Measurements from ENCODE around the gene PRPF6.

Gene PRPF6

DNA sequence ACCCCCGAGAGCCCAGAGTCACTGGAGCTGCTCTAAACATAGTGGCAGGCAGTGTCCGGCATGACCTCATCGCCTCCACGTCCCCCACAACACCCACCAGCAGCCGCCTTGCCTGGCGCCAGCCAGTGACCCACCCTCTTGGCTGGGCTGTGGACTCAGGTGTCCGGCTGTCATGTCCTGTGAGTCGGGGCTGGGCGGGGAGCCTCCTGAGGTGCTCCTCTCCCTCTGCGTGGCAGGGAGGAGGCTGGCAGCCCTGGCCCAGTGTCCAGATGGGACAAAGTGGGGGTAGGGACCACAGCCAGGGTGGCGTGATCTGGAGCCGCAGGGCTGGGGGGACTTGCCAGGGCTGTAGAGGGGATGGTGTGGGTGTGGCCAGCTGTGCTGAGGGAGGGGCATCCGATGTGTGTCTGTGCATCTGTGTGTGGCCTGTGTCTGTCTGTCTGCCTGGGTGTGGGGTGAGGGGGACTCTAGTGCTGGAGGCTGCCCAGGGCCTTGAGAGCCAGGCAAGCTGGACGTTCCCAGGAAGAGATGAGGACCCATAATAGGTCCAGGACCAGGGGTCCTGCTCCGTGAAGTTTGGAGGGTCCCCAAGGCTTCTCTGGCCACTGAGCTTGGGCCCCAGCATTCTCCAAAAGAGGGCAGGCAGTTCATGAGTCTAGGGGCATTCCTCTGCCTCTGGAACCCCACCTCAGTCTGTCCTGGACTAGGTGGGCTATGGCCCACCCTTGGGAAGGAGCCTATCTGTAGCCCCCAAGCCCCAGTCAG lies 70.8 kb downstream of the PRPF6 start:
- no peak for DNase-seq

DNA sequence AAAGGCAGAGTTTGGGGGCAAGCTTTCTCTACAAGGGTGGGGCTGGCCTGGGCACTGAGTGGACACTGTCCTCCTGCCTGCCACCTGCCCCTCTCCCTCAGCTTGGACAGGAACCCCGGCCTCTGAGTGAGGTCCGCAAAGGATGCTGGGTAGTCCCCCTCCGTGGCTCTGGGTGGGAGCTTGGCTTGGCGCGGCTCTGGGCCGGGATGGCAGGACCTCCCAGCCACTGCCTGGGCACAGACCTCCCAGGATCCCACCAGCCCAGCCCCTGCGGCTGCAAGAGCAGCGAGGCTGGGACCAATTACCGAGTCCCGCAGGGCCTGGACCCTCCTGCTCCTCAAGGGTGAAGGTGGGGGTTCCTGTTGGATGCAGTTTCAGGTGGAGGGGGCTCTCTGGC lies 71.4 kb downstream of the PRPF6 start:
- DNase-seq = no peak

DNA sequence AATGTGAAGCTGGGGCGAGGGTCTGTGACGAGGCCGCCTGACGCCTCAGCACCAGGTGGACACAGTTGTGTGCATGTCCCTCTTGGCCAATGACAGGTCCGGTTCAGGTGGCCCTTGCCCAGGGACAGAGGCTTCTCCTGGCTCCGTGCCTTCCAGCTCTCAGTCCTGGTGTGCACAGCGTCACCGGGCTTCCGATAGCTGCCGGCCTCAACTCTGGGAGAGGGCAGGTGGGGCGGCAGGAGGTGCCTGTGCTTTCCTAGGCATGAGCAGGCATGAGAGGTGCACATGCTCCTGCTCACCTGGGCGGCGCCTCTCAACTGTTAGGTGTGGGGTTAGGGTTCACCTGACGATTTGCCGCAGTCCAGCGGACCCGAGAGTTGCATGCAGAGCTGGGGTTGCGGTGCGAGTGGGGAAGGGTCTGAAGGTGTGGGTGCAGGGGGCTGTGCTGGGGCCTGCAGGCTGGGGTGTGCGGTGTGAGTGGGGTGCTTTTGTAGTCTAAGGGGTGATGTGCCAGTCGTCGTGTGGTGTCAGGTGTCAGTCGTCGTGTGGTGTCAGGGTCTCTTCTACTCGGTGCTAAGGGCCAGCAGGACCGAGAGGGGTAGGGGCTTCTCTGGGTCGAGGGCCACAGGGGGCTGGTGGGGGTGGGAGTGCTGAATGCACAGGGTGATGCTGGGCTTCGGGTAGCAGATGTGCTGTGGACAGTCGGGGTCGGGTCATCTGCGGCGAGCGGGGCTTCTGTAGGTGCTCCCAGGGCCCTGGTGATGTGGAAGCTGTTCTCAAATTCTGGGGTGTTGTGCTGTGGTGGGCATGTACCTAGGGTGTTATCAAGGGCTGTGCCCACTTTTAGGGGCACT lies 72.3 kb downstream of the PRPF6 start:
- no peak for DNase-seq

DNA sequence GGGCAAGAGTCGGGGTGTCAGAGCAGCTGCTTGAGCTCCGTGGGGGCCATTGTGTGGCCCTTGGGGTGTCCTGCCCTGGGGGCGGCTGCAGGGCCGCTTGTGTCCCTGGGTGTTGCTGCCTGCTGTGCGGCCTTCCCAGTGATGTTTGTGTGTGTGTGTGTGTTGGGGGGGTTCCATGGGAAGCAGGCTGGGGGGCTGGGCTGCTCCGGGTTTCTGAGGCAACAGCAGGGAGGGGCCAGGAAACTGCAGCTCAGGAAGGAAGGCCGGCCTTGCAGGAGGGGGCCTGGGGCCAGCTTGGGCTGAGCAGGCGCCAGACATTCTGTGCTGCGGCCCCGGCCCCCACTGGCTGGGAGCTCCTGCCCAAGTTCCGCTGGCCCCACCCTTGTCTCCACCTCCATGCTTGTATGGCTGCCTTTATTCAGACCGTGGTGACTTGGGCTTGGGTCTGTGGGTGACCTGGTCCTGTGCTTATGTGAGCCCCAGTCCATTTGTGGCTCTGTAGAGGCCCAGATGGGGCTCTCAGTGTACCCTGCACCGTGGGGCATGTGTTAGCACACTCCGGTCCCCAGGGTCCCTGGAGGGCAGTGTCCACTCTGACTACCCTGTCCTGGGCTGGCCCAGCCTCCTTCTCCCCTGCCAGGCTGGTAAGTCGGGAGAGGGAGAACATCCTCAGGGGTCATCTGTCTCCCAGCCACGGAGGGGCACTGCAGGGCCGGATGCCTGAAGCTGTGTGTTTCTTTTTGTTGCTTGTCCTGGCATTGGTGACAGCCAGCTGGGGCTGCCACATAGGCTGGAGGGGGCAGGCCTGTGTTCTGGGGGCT lies 73.1 kb downstream of the PRPF6 start:
- DNase-seq = peak; percentile 19

DNA sequence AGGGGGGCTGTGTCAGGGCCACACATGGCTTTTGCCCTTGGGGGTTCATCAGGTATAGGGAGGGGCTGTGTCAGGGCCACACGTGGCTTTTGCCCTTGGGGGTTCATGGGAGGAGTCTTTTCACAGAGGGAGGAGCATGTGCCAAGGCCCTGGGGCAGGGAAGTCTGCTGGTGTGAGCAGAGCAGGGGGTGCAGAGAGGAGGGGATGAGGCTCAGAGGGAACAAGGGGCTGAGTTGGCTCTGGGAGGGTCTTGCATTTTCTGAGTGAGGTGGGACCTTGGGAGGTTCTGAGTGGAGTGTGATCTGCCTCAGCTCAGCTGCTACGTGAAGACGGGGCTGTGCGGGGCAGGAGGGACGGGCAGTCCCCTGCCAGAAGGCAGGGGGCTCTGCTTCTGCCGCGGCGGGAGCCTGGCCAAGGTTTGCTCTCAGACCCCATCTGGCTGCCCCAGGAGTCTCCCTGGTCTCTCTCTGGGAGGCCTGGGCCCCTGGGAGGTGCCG lies 74.5 kb downstream of the PRPF6 start:
- no peak for DNase-seq

DNA sequence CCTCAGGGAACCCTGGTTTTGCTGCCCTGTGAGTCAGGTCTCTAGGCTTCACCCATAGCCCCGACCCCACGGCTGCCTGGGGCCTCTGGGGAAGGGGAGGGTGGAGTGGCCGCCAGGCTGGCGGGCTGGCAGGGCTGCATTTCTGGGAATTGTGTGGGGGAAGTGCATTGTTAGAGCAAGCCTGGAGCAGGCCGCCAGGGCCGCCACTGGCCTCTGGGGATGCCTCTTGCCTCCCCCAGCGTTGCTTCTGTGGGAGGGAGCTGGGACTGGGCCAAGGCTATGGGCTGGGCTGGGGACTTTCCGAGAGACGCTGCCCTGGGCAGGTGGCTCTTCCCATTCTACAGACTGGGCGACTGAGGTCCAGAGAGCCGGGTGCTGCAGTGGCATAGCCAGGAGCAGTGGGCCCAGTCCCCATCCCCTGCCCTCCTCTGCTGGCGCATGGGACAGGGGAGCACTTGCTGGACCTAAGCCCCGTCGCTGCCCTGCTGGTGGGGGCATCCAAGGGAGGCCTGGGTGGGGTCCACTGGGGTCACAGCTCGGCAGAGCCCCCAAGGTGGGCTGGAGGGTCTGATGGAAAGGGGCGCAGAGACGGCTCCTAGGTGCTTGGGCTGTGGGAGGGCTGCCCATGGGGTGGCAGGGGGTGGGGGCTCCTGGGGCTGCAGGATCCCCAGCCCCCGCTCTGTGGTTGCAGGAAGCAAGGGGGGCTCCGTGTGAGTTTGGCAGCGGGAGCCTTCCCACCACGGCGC lies 75.1 kb downstream of the PRPF6 start:
- DNase-seq = no peak

DNA sequence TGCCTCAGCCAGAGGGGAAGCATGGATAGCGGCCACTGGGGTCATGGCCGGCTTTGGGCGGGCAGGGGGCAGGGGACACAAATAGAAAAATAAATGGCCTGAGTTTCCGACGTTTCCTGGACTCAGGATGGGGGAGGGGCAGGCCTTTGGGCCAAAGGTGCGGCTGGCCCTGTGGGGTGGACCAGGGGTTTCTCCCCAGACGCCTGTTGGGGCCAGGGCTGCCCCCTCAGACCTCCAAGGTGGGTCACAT lies 75.6 kb downstream of the PRPF6 start:
- no peak for DNase-seq

DNA sequence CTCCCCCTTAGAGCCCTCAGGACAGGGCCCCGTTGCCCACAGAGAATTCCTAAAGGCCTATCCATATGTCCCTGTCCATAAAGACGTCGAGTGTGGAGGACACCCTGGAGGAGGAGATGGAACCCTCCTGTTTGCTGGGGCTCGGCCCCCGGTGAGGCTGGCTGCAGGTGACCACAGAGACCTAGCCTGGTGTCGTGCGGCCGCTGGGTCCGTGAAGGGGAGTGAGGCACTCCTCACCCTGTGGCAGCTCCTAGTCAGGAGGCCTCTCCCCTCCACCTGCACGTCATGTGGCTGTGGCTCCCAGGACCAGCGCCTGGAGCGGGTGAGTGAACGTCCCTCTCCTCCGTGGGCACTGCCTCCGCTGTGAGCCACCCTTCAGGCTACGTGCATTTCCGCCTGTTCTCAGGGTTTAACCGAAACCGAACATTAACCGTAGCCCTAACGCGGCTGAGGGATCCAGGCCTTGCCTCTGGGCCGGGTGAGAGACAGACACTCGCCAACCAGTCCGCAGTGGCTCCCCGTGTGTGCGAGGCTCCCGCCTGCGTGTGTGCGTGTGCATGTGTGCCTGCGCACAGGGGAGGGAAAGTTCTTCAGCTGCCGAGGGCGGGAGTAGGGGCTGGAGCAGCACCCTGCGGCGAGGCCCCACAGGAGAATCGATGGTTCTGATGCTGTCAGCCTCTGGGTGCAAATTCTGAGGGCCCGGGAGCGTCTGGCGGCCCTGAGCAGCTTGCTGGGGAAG lies 76.1 kb downstream of the PRPF6 start:
- DNase-seq = no peak

DNA sequence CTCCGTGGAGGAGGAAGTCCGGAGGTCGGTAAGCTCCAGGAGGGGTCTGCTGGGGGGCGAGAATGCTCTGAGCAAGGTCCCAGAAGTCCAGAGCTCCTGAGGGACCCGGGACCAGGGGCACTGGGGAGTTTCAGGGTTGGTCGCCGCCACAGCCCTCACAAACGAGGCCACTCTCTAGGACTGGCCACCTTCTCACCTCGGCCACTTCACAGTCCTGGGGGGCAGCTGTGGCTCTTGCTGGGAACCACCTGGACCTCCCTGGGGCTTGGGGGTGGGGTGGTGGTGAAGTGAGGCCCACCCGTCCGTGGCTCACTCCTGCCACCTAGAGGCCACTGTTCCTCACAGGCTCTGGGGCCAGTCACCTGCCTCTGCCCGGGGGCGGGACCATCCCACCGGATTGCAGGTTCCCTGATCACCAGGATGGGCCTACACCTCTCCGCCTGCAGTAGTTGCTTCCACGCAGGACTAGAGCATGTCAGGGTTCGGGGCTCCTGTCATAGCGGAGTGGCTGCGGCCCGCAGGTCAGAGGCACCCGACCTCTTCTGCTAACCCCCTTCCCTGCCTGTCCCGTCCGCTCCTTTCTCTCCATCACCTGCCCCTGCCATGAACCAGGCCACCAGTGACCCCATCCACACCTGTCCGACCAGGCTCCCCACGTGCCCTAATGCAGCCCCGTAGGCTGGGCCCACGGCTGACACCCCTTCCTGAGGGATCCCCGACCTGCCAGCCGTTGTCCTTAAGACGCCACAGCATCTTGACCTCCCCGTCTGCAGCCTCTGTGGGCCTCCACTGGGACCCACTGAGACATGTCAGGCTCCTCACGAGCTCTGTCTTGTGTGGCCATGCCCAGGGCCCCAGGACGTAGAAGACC lies 76.9 kb downstream of the PRPF6 start:
- peak; percentile 47 for DNase-seq

DNA sequence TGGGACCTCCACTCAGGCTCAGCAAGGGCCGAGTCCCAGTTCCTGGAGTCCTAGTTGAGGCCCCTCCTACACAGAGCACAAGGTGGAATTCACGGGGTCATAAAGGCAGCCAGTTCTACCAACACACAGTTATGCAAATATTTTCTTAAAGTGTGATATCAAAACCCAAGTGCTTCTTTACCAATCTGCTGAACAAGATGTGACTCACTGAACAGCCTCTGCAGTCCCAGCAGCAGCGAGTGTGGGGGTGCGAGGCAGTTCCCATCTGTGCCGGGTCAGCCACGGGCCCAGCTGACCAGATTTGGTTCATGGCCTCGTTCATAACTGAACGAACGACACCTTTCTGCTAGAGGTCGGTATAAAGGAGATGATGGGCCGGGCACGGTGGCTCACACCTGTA lies 77.6 kb downstream of the PRPF6 start:
- DNase-seq = no peak

DNA sequence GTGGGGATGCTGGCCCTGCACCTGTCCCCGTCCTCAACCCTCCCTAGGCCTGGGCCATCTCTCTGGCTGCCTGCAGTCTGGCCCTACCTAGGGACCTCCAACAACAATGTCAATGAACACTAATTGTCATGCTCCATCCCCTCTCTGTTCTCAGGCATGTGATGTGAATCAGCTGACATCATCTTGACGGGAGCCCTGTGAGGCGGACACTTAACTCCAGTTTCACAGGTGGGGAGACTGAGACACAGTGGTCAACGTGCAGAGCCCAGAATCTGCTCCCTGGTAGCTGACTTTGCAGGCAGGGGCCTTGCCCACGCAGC lies 81.3 kb downstream of the PRPF6 start:
- no peak for DNase-seq

DNA sequence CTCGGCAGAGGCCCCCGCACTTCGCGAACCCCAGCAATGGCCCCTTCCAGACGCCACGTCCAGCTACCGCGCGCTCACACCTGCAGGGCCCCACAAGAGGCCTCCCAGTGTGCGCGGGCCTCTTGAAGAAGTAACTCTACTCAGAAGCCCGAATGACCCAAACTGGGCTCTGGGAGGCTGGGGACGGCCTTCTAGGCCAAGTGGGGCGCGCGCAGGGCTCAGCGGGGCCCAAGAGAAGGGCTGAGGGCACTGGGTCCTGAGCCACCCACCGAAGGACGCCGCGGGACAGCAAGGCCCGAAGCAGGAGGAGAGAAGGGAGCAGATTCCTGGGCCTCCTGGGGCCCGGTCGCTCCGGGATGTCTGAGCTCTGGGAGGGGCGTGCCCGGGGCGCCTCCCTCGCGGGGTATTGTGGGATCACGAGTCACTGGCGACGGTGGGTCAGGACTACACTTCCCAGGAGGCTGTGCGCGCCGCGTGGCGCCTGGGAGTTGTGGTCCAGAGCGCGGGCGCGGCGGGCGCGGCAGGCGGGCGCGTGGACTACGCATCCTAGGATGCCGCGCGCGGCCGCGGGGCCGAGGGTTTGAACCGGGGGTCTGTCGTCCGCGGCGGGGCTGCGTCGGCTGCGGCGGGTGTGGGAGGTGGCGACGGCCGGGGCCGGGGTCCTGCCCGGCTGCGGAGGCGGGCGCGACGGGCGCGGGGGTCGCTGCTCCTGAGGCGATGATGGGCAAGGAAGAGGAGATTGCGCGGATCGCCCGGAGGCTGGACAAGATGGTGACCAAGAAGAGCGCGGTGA lies 81.9 kb downstream of the PRPF6 start, which contains the start of gene TCEA2:
TCEA2 (plus strand) TSS at position 603 of the 793 bp plus-strand sequence; CDS start at position 718, 115 bp downstream.
- peak; percentile 94 for DNase-seq

DNA sequence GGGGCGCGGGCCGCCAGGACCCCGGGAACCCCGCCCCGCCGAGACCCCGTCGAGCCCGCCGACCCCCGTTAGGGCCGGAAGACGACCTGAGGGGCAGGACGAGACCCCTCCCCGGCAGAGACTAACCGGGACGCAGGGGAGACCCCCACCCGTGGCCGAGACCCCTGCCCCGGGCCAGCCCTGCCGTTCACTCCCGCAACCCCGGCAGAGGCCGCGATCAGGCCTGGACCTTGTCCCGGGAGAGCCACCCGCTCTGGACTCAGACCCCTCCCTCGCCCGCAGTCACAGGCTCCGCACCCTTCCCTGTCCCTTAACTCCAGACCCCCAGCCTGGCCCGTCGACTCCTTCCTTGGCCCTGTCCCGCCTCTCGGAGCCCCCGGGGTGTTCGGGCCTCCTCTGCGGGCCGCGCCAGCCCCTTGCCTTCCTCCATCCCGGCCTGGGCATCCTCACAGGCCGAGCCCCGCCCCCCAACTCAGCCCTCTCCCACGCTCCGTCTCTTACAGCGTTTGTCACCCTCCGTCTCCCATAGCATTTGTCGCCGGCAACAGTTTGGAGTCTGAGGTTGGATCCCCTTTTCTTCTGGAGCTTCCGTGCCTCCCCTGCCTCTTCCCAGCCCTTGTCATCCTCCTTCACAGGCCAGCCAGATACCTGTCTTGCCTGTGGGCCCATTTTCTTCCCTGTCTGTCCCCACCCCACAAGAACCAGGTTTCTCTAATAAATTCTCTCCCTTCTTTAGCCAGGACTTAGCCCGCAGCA lies 82.6 kb downstream of the PRPF6 start:
- peak; percentile 49 for DNase-seq

DNA sequence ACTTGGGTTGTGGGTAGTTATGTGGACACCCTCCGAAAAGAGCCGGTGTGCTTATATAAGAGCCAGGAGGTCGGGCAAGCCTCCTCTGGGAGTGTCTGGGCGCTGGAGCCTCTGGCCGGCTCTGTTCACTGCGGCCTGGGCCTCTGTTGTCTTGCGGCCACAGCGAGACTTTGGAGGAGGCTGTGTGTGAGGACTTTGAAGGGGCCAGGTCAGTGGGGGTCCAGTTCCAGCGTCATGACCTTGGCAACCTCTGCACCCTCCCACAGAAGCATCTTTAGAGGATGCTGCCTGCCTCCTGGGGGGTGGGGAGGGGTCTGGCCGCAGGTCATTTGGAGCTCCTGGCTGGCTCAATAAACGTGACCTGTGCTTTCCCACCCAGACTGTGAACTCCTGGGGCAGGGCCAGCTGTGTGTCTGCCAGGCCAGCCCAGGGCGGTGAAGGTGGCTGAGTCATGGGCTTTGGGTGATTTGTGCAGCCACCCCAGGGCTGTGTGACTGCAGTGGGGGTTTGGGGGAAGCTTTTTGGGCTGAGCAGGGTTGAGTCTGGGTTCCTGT lies 83.3 kb downstream of the PRPF6 start:
- DNase-seq = no peak

DNA sequence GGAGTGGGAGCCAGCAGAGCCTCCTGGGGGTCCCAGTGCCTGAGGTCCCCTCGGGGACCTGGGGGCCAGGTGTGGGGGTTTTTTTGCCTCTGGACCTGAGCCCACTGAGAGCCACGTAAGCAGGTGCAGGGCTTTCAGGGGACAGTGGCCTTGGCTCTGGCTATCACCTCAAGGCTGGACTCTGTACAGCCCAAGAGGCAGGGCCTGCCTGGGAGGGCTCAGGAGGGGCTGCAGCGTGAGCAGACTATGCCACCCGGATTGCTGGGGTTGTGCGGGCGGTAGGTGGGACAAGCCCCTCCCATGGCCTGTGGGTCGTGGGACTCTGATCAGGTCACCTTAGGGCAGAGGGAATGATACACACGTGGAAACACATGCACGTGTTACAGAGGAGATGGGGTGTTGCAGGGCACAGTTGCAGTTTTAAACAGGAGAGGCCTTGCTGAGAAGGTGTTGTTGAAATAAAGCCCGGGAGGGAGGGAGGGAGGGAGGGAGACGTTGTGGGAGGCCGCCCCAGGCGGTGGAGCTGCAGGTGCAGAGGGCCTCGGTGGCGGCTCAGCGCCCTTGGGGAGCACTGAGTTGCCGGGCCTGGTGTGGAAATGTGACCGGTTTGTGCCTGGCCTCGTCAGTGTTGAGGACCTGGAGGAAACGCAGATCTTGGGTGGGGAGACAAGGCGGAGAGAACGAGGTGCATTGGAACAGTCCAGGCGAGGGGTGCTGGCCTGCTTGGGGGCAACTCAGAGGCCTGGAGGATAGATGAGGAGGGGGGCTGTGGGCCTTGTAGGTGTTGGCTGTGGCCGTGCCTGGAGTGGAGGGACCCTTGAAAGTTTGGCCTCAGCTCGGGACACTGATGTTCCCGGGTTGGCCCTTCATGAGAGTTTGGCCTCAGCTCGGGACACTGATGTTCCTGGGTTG lies 84.4 kb downstream of the PRPF6 start:
- DNase-seq = no peak

DNA sequence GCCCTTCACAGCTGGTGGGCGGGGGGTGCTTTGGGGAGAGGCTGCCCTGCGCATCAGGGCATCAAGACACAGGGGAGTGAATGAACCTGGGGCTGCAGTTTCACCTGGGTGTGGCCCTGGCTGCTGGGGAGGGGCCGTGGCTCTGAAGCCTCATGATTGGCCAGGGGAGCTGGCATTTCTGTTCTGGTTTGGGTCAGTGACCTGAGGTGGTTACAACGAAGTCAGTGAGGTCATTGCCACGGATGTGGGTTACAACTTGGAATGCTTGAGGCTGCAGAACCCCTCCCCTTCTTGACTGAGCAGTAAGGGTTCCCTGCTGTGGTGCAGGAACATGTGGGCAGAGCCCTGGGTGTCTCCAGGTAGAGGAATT lies 85.0 kb downstream of the PRPF6 start:
- peak; percentile 44 for DNase-seq

DNA sequence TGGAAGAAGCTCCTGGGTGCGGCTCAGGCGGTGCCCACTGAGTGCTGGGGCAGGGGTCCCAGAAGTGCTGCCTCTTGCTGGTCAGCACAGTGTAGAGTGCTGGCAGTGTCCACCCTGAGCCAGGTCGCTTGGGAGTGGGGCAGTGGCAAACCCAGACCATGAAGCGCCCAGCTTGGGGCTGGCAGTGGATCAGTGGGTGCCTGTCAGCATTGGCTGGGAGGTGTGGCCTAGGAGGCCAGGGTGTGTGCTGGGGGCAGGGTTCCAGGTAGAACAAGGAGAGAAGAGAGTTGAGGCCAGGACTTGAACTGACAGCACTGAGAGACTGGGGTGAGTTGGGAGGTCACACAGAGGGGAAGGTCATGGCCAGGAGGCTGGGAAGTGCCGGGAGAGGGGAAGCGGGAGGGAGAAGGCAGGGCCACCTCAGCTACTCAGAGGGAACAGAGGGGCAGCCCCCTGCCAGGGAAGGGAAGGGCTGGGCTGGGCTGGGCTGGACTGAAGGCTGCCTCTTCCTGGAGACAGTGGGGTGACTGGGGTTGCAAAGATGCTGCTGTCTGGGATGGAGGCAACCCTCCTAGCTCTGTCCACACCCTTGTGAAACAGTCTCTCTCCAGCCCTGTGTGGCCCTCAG lies 86.2 kb downstream of the PRPF6 start:
- no peak for DNase-seq

All from inflammatory macrophage treated with lipopolysaccharide for 4 hours (primary cell).